Motor neuron (in vitro differentiated cells): ENCODE measurements around the gene GPR162. TPM values are rescaled to one million over a fixed set of nuclear protein-coding genes. Genes with fewer than 3 reads are reported as not detected.

Experiments
- ATAC-seq, 8 experiments: fragments of 200-7000 bp; cut with Tn5 transposase; replicated peaks in 6 of 8; 2 replicates each; pipeline ENCODE4 v1.8.0; 2021; ENCODE audit warnings: mild to moderate bottlenecking in 8 of 8, moderate library complexity in 8 of 8
- H3K27ac ChIP-seq, 2 donors: fragments of 250-450 bp; sonication (Bioruptor Pico); 2 replicates each; pipeline ENCODE4 v1.9.0; 2021; ENCODE audit warnings: antibody characterized with exemption in 2 of 2, mild to moderate bottlenecking in 2 of 2, moderate library complexity in 1 of 2
- H3K4me1 ChIP-seq, 2 donors: fragments of 250-450 bp; sonication (Bioruptor Pico); replicated peaks in 1 of 2; 2 replicates each; pipeline ENCODE4 v1.6.1; 2021; ENCODE audit warnings: antibody characterized with exemption in 2 of 2, mild to moderate bottlenecking in 2 of 2, moderate library complexity in 1 of 2
- H3K4me3 ChIP-seq, 5 donors: fragments of 250-450 bp; sonication (Bioruptor Pico); 2 replicates each; pipeline ENCODE4 v1.9.0; 2021; ENCODE audit warnings: antibody characterized with exemption in 5 of 5, mild to moderate bottlenecking in 5 of 5, moderate library complexity in 4 of 5
- WGBS, 10 experiments: fragments of 450-650 bp; shearing (Covaris generic); methylation state at CpG; one replicate each; pipeline ENCODE4 v1.0.0; 2022; 5-methylcytosine and 5-hydroxymethylcytosine counted together
- in situ Hi-C, 9 experiments: fragments of 400-800 bp; cut with MboI; loops; one replicate each; pipeline ENCODE4 v1.15.0; 2021; ENCODE audit warnings: low sequenced_read_pairs in 9 of 9, low pct_unique_long_range_greater_than_20kb in 2 of 9; ENCODE audit not compliant: unreplicated experiment in 9 of 9
- total RNA-seq, 8 experiments: library from RNA; unstranded; fragments of 300-600 nt; gene quantifications; 2 replicates each; pipeline versions ENCODE4 v1.2.3 to v1.2.4, GENCODE V29; 2022

GPR162 gene, protein sequence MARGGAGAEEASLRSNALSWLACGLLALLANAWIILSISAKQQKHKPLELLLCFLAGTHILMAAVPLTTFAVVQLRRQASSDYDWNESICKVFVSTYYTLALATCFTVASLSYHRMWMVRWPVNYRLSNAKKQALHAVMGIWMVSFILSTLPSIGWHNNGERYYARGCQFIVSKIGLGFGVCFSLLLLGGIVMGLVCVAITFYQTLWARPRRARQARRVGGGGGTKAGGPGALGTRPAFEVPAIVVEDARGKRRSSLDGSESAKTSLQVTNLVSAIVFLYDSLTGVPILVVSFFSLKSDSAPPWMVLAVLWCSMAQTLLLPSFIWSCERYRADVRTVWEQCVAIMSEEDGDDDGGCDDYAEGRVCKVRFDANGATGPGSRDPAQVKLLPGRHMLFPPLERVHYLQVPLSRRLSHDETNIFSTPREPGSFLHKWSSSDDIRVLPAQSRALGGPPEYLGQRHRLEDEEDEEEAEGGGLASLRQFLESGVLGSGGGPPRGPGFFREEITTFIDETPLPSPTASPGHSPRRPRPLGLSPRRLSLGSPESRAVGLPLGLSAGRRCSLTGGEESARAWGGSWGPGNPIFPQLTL
- total RNA-seq: 10 to 100 TPM in 5 of 8 experiments, 1 to 10 TPM in 3; 4.8 to 48.2 (median 32.8) TPM

DNA sequence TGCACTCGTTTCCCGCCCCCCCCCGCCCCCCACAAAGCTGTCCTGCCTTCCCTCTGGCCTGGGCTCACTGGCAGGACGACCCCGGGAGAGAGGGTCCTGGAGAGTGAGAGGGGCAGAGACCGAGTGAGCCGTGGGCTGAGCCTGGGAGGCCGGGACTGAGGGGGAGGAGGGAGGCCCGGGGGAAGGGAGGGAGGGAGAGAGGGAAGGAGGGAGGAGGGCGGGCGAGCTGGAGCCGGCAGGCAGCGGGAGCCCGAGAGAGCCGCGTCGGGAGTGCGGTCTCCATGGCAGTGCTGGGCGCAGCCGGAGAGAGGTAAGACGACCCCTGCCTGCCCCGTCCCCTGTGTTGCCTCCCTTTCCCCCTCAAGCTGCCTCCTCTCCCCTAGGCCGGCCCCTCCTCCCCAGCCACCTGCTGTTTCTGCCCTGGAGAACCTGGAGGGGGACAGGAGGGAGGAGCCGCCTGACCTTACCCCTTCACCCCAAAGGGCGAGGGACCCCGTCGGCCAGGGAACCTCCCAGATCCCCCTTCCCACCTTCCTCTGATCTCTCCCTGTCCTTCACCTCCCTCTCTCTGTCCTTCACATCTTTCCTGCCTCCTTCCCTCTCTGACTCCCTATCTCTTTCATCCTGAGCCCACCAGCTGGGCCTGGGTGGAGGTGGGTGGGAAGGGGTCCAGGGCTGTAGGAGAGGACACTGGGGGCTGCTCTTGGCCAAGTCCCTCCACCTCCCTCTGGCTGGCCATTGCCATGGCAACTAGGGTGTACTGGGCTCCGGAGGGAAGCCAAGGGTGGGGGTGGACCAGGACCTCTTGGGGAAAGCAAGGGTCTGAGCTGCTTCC is at the start of gene GPR162:
GPR162 (plus strand) TSS at position 231 of the 835 bp plus-strand sequence. CDS start 2,078 bp downstream, outside the sequence.
- peak; percentile 34 to 78 (median 72) for ATAC-seq
- in situ Hi-C loops: no loop called here
- no CpG with 5 or more reads among the region's 28 CpGs for WGBS, 10 experiments
- H3K27ac ChIP-seq: peak within 1 kb of the TSS; percentile 75 to 81
- peak within 1 kb of the TSS; percentile 36 to 52 (median 42) for H3K4me3 ChIP-seq
- H3K4me1 ChIP-seq: peaks cover 66 to 76% of the 10 kb centered on the region in 2 donors

- in situ Hi-C loops: no loop called here
- H3K4me1 ChIP-seq: peaks cover 30 to 39% of the 10 kb centered on the region in 2 donors
- no peak for ATAC-seq
- no peak within 1 kb of the TSS for H3K27ac ChIP-seq
- WGBS, 10 experiments: 50% methylated on average over 2 of the region's 15 CpGs; no CpG with 5 or more reads in 9 of the 10 experiments
- no peak within 1 kb of the TSS for H3K4me3 ChIP-seq
These were observed 49.3 kb upstream of the GPR162 start, which contains the start of gene LAG3 for GRCh38 chr12:6772331-6772695. Gene LAG3, plus strand, starts transcription at chr12:6772520. Its CDS starts 333 bp downstream, at chr12:6772853.

DNA sequence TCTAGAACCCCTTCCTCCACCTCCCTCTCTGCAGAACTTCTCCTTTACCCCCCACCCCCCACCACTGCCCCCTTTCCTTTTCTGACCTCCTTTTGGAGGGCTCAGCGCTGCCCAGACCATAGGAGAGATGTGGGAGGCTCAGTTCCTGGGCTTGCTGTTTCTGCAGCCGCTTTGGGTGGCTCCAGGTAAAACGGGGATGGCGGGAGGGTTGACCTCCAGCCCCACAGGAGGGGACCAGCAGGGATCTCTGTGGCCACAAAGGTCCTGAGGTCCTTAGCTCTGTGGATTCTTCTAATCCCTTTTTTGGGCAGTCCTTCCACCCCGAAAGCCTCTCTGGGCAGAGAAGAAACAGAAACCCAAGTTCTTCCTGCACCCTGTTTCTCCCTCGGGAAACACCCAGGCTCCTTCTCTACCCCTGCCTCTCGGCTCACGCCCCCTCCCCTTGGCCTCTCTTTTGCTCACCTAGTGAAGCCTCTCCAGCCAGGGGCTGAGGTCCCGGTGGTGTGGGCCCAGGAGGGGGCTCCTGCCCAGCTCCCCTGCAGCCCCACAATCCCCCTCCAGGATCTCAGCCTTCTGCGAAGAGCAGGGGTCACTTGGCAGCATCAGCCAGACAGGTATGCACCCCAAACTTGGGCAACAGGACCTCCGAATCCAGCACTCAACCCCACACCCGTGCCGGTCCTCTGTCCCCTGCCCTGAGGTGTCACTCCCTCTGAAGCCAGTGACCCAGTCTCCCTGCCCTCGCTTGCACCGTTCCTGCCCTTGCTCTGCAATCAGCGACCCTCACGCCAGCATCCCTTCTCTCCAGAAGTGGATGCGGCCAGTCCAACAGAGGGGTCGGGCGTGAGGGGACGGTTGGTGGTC is 48.7 kb upstream of the GPR162 start:
- 50 to 100% (median 85%) methylated on average over 1 to 8 of the region's 21 CpGs; no CpG with 5 or more reads in 4 of the 10 experiments for WGBS, 10 experiments
- peak in 3 of 8 experiments; percentile 2 to 4 (median 3) for ATAC-seq
- H3K27ac ChIP-seq: no peak overlapping the region
- peaks cover 35 to 44% of the 10 kb centered on the region in 2 donors for H3K4me1 ChIP-seq
- in situ Hi-C loops: no loop called here
- peak overlapping the region in 1 of 5 donors; percentile 7 for H3K4me3 ChIP-seq

- ATAC-seq: peak in 5 of 8 experiments; percentile 12 to 44 (median 37)
- in situ Hi-C loops: no loop called here
- Histone ChIP-seq H3K4me1 (peaks cover 42 to 52% of the 10 kb centered on the region in 2 donors), H3K27ac (no peak overlapping the region), H3K4me3 (peak overlapping the region in 4 of 5 donors; percentile 7 to 19 (median 11))
- WGBS, 10 experiments: 100% methylated on average over 2 of the region's 60 CpGs; no CpG with 5 or more reads in 9 of the 10 experiments
These were observed 47.9 kb upstream of the GPR162 start for GRCh38 chr12:6773590-6774351.

- 40 to 100% (median 96%) methylated on average over 1 to 5 of the region's 15 CpGs; no CpG with 5 or more reads in 3 of the 10 experiments for WGBS, 10 experiments
- Histone ChIP-seq H3K27ac (no peak overlapping the region), H3K4me3 (no peak overlapping the region), H3K4me1 (peaks cover 43 to 54% of the 10 kb centered on the region in 2 donors)
- in situ Hi-C loops: no loop called here
- ATAC-seq: no peak
These were observed 47.0 kb upstream of the GPR162 start for GRCh38 chr12:6774499-6775062.

DNA sequence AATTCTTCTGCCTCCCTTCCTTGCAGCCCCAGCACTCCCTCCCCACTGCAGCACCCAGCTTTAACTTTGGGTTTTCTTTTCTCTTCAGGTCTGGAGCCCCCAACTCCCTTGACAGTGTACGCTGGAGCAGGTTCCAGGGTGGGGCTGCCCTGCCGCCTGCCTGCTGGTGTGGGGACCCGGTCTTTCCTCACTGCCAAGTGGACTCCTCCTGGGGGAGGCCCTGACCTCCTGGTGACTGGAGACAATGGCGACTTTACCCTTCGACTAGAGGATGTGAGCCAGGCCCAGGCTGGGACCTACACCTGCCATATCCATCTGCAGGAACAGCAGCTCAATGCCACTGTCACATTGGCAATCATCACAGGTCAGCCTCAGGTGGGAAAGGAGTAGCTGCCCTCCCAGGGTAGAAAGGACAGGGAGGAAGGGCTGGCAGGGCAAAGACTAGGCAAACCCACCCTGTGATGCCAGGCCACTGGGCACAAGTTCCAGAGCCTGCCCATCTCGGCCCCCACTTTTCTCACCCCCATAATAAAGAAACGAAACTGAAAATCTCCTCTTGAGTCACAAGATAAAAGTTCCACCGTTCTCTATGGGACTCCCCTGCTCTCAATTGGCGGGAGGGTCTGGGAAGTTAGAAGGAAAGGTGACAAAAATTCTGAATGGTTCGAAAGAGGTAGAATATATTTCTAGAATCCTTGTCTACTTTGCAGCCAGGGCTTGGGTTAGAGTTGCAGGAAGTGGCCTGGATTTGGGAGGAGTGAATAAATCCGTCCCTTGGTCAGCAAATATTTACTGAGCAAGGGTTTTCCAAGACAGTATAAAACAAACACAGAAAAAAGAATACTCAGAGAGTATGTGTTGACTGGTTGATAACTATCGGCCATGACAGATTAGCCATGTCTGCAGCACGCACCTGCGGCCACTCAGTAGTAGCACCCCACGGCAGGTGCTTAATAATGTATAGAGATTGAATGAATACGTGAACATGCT is 46.1 kb upstream of the GPR162 start:
- Histone ChIP-seq H3K27ac (no peak overlapping the region), H3K4me3 (no peak overlapping the region), H3K4me1 (peaks cover 40 to 52% of the 10 kb centered on the region in 2 donors)
- 68 to 100% (median 88%) methylated on average over 1 to 12 of the region's 16 CpGs for WGBS, 10 experiments
- in situ Hi-C loops: no loop called here
- no peak for ATAC-seq

DNA sequence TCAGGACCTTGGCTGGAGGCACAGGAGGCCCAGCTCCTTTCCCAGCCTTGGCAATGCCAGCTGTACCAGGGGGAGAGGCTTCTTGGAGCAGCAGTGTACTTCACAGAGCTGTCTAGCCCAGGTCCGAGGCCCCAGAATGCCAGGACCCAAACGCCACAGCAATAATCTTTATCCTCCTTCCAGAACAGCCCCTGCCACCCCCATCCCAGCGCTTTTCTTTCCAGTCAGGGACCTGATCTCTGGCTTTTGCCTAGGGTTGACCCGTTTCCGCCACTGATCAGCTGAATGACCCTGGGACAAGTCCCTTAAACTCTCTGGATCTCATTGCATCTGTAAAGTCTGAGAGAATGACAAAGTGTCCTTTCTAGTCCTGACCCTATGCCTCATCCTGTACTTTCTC is 44.2 kb upstream of the GPR162 start:
- WGBS, 10 experiments: 67 to 100% (median 88%) methylated on average over 1 to 5 of the region's 5 CpGs; no CpG with 5 or more reads in 4 of the 10 experiments
- no peak overlapping the region for H3K4me3 ChIP-seq
- peaks cover 38 to 43% of the 10 kb centered on the region in 2 donors for H3K4me1 ChIP-seq
- H3K27ac ChIP-seq: no peak overlapping the region
- no peak for ATAC-seq
- in situ Hi-C loops: no loop called here

- Histone ChIP-seq H3K4me1 (peaks cover 33 to 35% of the 10 kb centered on the region in 2 donors), H3K27ac (peak overlapping the region; percentile 58 to 86), H3K4me3 (peak overlapping the region; percentile 4 to 22 (median 15))
- in situ Hi-C loops: no loop called here
- WGBS, 10 experiments: 0 to 50% (median 34%) methylated on average over 1 to 8 of the region's 14 CpGs; no CpG with 5 or more reads in 4 of the 10 experiments
- peak in 5 of 8 experiments; percentile 0 to 36 (median 7) for ATAC-seq
These were observed 43.4 kb upstream of the GPR162 start for GRCh38 chr12:6778217-6778573.

- ATAC-seq: peak; percentile 89 to 95 (median 94)
- Histone ChIP-seq H3K4me3 (peak overlapping the region; percentile 4 to 22 (median 15)), H3K27ac (peak overlapping the region; percentile 64 to 86), H3K4me1 (peaks cover 26 to 28% of the 10 kb centered on the region in 2 donors)
- 0 to 60% (median 2%) methylated on average over 1 to 12 of the region's 35 CpGs for WGBS, 10 experiments
- in situ Hi-C loops: no loop called here
These were observed 42.8 kb upstream of the GPR162 start for GRCh38 chr12:6778574-6779550.
